CD4-positive, alpha-beta memory T cell (primary cell): ENCODE data around the gene PLK1. TPM values are rescaled to one million over a fixed set of nuclear protein-coding genes. Genes with fewer than 3 reads are reported as not detected.

Experiments
- CTCF ChIA-PET: fragments of 350-600 bp; sonication (Branson Sonifier 250); formaldehyde crosslinking; loops from one replicate; lab custom pipeline; 2021; ENCODE audit warnings: inconsistent platforms; ENCODE audit not compliant: partially characterized antibody; lab: Charles Lee
- POLR2A ChIA-PET: fragments of 350-600 bp; sonication (Branson Sonifier 250); formaldehyde crosslinking; loops from one replicate; lab custom pipeline; 2021; ENCODE audit not compliant: partially characterized antibody; lab: Charles Lee
- DNase-seq, 5 donors: peaks; one replicate each; pipeline versions ENCODE4 v3.0.0 to v3.0.0-alpha.2; 2020 to 2022; ENCODE audit warnings: mixed read lengths in 1 of 5
- H3K27ac ChIP-seq: one replicate; pipeline ENCODE4 v1.7.0; 2013; ENCODE audit warnings: low read depth, low read length
- H3K27me3 ChIP-seq: 2 replicates; pipeline ENCODE4 v1.7.0; 2013; ENCODE audit warnings: mild to moderate bottlenecking, low read length, moderate library complexity; ENCODE audit not compliant: insufficient read depth
- H3K36me3 ChIP-seq: 2 replicates; pipeline ENCODE4 v1.7.0; 2013; ENCODE audit warnings: mild to moderate bottlenecking, low read length, moderate library complexity; ENCODE audit not compliant: insufficient read depth
- H3K4me1 ChIP-seq: 2 replicates; pipeline ENCODE4 v1.7.0; 2013; ENCODE audit warnings: mild to moderate bottlenecking, low read length, moderate library complexity; ENCODE audit not compliant: insufficient read depth
- H3K4me3 ChIP-seq, 2 donors: one replicate each; pipeline ENCODE4 v1.7.0; 2013; ENCODE audit warnings: low read length in 2 of 2, mild to moderate bottlenecking in 1 of 2
- H3K9me3 ChIP-seq, 2 donors: one replicate each; pipeline ENCODE4 v1.7.0; 2013; ENCODE audit warnings: low read length in 2 of 2, control low read depth in 1 of 2; ENCODE audit not compliant: control insufficient read depth in 1 of 2
- H3K27ac Mint-ChIP-seq, 7 donors: one replicate each; pipeline ENCODE4 v1.8.0; 2020 to 2021; ENCODE audit warnings: mixed read lengths in 7 of 7, mild to moderate bottlenecking in 6 of 7, inconsistent platforms in 3 of 7, moderate library complexity in 3 of 7
- H3K27me3 Mint-ChIP-seq, 2 donors: one replicate each; pipeline ENCODE4 v1.8.0; 2020 to 2021; ENCODE audit warnings: mixed read lengths in 2 of 2
- H3K36me3 Mint-ChIP-seq, 2 donors: one replicate each; pipeline ENCODE4 v1.8.0; 2020 to 2021; ENCODE audit warnings: mixed read lengths in 2 of 2, inconsistent platforms in 1 of 2, mild to moderate bottlenecking in 1 of 2
- H3K4me1 Mint-ChIP-seq, 4 donors: one replicate each; pipeline ENCODE4 v1.8.0; 2020 to 2021; ENCODE audit warnings: mixed read lengths in 4 of 4, mild to moderate bottlenecking in 1 of 4
- H3K4me3 Mint-ChIP-seq, 8 donors: one replicate each; pipeline ENCODE4 v1.8.0; 2020 to 2021; ENCODE audit warnings: mixed read lengths in 8 of 8, mild to moderate bottlenecking in 7 of 8, moderate library complexity in 6 of 8, inconsistent platforms in 3 of 8
- H3K9me3 Mint-ChIP-seq, 8 donors: one replicate each; pipeline ENCODE4 v1.8.0; 2020 to 2021; ENCODE audit warnings: mixed read lengths in 8 of 8, mild to moderate bottlenecking in 5 of 8, inconsistent platforms in 3 of 8, moderate library complexity in 1 of 8
- intact Hi-C: fragments of 100-400 bp; cut with micrococcal nuclease; formaldehyde crosslinking; loops from one replicate; pipeline ENCODE4 v1.15.1; 2023
- polyA plus RNA-seq, 2 donors: library from polyadenylated mRNA; unstranded; fragments of 300-500 nt; fragmentation: Illumina TruSeq; gene quantifications; one replicate each; pipeline ENCODE4 v1.2.3, GENCODE V29; 2021
- total RNA-seq, 2 experiments: library from RNA; stranded (reverse); gene quantifications; one replicate each; pipeline ENCODE4 v1.2.3, GENCODE V29; 2021

The PLK1 gene
- total and polyA plus RNA-seq, 4 experiments from 2014 or later: 0.18 to 3.5 (median 3.0) TPM; not detected in 1

DNA sequence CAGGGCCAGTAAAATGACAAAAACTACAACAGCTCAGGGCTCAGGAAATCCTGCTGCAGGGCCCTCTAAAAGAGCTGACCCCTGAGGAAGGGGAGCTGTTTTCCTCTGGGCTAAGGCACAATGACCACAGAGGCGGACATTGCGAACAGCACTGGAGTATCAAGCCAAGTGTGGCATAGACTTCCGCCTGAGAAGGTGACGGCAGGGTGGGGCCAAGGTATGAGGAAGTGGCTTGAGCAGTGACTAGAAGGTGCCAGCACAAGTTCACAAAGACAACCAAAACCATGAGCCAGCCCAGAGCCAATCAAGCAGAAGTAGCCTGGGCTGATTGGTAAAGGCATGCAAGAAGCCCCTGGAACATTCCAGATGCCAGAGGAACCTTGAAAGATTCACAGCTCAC is 20.4 kb downstream of the PLK1 start:
- DNase-seq: peak in 1 of 5 donors; percentile 5
- ChIA-PET POLR2A (no interaction called here), CTCF (no interaction called here)
- H3K9me3 Mint-ChIP-seq: peaks cover 3 to 14% (median 8%) of the 10 kb centered on the region in 8 donors
- Histone ChIP-seq H3K4me3 (no peak overlapping the region), H3K4me1 (peaks cover 5% of the 10 kb centered on the region), H3K9me3 (no peaks in the 10 kb centered on the region), H3K27me3 (no peaks in the 10 kb centered on the region), H3K27ac (no peak overlapping the region), H3K36me3 (no peaks in the 10 kb centered on the region)
- intact Hi-C loops: no loop called here
- H3K36me3 Mint-ChIP-seq: peaks cover 0 to 5% of the 10 kb centered on the region in 2 donors
- peak overlapping the region in 3 of 7 donors; percentile 25 to 33 (median 29) for H3K27ac Mint-ChIP-seq
- H3K4me3 Mint-ChIP-seq: peak overlapping the region in 2 of 8 donors; percentile 10 to 20
- H3K4me1 Mint-ChIP-seq: peaks cover 6 to 11% (median 7%) of the 10 kb centered on the region in 4 donors
- H3K27me3 Mint-ChIP-seq: peaks cover 5 to 6% of the 10 kb centered on the region in 2 donors

DNA sequence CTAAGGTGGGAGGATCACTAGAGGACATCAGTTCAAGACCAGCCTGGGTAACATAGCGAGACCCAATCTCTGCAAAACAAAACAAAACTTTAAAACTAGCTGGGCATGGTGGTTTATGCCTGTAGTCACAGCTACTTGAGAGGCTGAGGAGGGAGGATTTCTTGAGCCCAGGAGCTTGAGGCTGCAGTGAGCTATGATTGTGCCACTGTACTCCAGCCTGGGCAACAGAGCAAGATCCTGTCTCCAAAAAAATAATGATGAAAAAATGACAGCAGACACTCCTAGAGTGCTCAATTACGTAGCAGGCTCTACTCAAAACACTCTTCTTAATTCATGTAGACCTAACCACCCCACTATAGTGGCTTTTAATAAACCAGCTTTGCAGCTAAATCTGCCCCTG is 21.4 kb downstream of the PLK1 start:
- Histone ChIP-seq H3K4me3 (no peak overlapping the region), H3K27ac (no peak overlapping the region), H3K27me3 (no peaks in the 10 kb centered on the region), H3K4me1 (peaks cover 5% of the 10 kb centered on the region), H3K36me3 (no peaks in the 10 kb centered on the region), H3K9me3 (no peaks in the 10 kb centered on the region)
- intact Hi-C loops: no loop called here
- CTCF ChIA-PET: no interaction called here
- Mint-ChIP-seq H3K27ac (no peak overlapping the region), H3K9me3 (peaks cover 3 to 16% (median 8%) of the 10 kb centered on the region in 8 donors), H3K4me1 (peaks cover 5 to 11% (median 6%) of the 10 kb centered on the region in 4 donors), H3K4me3 (no peak overlapping the region), H3K27me3 (peaks cover 6 to 7% of the 10 kb centered on the region in 2 donors), H3K36me3 (peaks cover 0 to 5% of the 10 kb centered on the region in 2 donors)
- POLR2A ChIA-PET: interaction anchor here (0.6 kb wide), 1 partner anchor 105 kb away, joined by 3 read pairs; no protein-coding TSS in a partner anchor
- DNase-seq: no peak

DNA sequence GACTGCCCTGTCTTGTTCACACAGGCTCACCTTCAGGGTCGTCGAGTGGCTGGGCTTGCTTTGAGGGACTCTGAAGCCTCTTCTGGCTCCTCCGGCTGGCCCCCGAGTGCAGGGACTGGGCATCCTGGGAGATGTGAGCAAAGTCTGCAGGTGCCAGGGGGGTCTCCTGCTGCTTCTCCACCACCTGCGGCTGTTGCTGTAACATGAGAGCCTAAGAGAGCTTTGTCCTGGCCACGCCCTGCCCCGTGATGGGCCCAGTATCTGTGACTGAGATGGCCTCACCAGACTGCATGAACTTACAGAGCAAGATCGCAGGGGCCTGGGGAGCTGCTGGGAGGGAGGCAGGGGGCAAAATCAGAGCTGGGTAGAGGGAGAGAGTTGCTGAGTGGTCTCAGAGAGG is 21.8 kb downstream of the PLK1 start:
- Histone ChIP-seq H3K36me3 (no peaks in the 10 kb centered on the region), H3K9me3 (no peaks in the 10 kb centered on the region), H3K27ac (no peak overlapping the region), H3K27me3 (no peaks in the 10 kb centered on the region), H3K4me3 (no peak overlapping the region), H3K4me1 (peaks cover 5% of the 10 kb centered on the region)
- peak overlapping the region in 1 of 7 donors; percentile 30 for H3K27ac Mint-ChIP-seq
- ChIA-PET POLR2A (interaction anchor here (0.6 to 1.0 kb wide), 2 partner anchors 15 to 104 kb away, joined by 3 read pairs; no protein-coding TSS in a partner anchor), CTCF (no interaction called here)
- peaks cover 5 to 11% (median 6%) of the 10 kb centered on the region in 4 donors for H3K4me1 Mint-ChIP-seq
- intact Hi-C loops: no loop called here
- DNase-seq: no peak
- peaks cover 10 to 11% of the 10 kb centered on the region in 2 donors for H3K27me3 Mint-ChIP-seq
- peaks cover 0 to 5% of the 10 kb centered on the region in 2 donors for H3K36me3 Mint-ChIP-seq
- no peak overlapping the region for H3K4me3 Mint-ChIP-seq
- peaks cover 3 to 17% (median 8%) of the 10 kb centered on the region in 8 donors for H3K9me3 Mint-ChIP-seq

DNA sequence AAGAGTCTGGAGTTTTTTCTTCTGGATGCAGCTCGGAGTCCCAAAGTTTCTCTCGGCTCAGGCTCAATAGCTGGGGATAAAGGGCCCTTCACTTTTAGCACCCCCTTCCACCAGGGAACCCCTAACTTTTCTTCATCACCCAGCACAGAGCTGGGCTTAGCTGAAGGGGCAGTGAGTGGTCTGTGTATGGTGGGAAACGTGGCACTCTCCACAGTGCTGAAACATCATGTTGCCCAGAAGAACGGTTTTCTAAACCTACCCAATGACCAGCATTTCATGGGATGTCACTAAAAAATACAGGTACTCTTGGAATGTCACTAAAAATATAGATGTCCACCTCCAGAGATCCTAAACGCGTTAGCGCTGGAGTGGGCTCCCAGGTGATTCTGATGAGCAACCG is 22.4 kb downstream of the PLK1 start:
- CTCF ChIA-PET: no interaction called here

DNA sequence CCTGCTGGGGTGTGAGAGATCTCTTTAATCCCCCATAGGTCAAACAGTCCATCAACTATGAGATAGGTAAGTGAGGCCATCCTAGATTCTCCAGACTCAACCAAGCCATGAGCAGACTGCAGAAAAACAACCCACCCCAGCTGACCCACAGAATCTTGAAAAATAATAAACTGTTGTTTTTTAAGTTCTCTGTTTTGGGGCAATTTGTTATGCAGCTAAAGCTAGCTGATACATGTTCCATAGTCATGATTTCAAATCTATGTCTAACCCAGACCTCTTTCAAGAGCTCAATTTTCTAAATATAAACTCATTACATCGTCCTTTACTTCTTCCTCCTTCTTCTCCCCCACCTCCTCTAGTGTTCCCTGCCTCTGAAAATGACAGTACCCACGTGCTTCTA is 24.3 kb downstream of the PLK1 start:
- peaks cover 5% of the 10 kb centered on the region for H3K4me1 ChIP-seq
- peaks cover 3 to 17% (median 9%) of the 10 kb centered on the region in 8 donors for H3K9me3 Mint-ChIP-seq
- POLR2A ChIA-PET: no interaction called here
- no peak overlapping the region for H3K4me3 Mint-ChIP-seq
- CTCF ChIA-PET: no interaction called here
- H3K36me3 ChIP-seq: no peaks in the 10 kb centered on the region
- no peak overlapping the region for H3K27ac Mint-ChIP-seq
- H3K4me3 ChIP-seq: no peak overlapping the region
- DNase-seq: no peak
- no peaks in the 10 kb centered on the region for H3K9me3 ChIP-seq
- H3K4me1 Mint-ChIP-seq: peaks cover 5 to 11% (median 6%) of the 10 kb centered on the region in 4 donors
- H3K27me3 ChIP-seq: no peaks in the 10 kb centered on the region
- H3K27ac ChIP-seq: no peak overlapping the region
- peaks cover 18% of the 10 kb centered on the region in 2 donors for H3K27me3 Mint-ChIP-seq
- intact Hi-C loops: no loop called here
- peaks cover 0 to 5% of the 10 kb centered on the region in 2 donors for H3K36me3 Mint-ChIP-seq

More for the DNA sequence above, 22.4 kb downstream of the PLK1 start:
- DNase-seq: no peak
- peaks cover 5 to 11% (median 6%) of the 10 kb centered on the region in 4 donors for H3K4me1 Mint-ChIP-seq
- no peaks in the 10 kb centered on the region for H3K27me3 ChIP-seq
- no peak overlapping the region for H3K27ac ChIP-seq
- H3K4me1 ChIP-seq: peaks cover 5% of the 10 kb centered on the region
- peaks cover 14 to 15% of the 10 kb centered on the region in 2 donors for H3K27me3 Mint-ChIP-seq
- POLR2A ChIA-PET: interaction anchor here (1.0 kb wide), 1 partner anchor 16 kb away, joined by 3 read pairs; no protein-coding TSS in a partner anchor
- H3K4me3 ChIP-seq: no peak overlapping the region
- H3K36me3 ChIP-seq: no peaks in the 10 kb centered on the region
- intact Hi-C loops: no loop called here
- no peak overlapping the region for H3K27ac Mint-ChIP-seq
- H3K36me3 Mint-ChIP-seq: peaks cover 0 to 5% of the 10 kb centered on the region in 2 donors
- no peaks in the 10 kb centered on the region for H3K9me3 ChIP-seq
- peaks cover 3 to 17% (median 9%) of the 10 kb centered on the region in 8 donors for H3K9me3 Mint-ChIP-seq
- no peak overlapping the region for H3K4me3 Mint-ChIP-seq

DNA sequence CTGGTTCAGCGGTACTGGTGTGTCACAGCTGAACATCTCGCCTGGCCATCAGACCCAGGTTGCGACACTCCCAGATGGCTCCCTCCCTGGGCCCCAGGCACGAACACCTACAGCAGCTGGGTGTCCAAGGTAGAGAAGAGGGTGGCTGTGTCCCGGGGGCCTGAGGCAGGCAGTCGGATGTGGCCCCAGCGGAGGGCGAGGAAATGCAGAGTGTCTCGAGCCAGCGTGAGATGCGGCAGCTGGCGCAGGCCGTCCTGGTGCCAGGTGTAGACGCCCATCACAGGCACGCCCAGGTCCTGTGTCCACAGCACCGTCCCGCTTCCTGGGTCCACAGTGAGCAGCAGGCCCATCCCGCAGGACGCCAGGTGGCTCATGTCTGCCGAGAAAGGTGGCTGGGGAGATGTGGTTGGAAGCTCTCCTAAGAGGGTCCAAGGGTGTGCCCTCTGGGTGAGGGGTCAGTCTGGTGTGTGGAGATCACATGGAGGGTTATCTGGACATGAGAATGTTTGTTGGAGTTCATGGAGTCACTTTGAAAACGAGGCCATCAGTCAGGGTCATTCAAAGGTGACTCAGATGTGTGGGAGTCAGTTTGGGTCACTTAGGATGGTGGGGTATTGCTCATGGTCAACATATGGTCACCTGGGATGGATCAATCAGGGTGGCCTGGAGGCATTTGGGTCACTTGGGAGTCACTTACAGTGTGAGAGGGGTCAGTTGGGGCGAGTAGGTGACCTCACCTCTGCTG is 26.3 kb downstream of the PLK1 start:
- H3K27me3 ChIP-seq: no peaks in the 10 kb centered on the region
- intact Hi-C loops: no loop called here

DNA sequence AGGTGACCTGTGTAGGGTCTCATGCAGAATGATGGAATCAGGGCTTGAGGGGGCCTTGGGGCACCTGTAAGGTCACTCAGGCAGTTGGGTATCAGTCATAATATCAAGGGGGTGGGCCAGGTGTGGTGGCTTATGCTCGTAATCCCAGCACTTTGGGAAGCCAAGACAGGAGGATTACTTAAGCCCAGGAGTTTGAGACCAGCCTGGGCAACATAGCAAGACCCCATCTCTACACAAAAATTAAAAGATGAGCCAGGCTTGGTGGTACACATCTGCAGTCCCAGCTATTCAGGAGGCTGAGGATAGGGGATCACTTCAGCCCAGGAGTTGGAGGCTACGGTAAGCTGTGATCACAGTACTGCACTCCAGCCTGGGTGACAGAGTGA is 26.8 kb downstream of the PLK1 start:
- Histone ChIP-seq H3K4me1 (no peaks in the 10 kb centered on the region), H3K4me3 (no peak overlapping the region), H3K27me3 (no peaks in the 10 kb centered on the region), H3K36me3 (no peaks in the 10 kb centered on the region), H3K27ac (no peak overlapping the region), H3K9me3 (no peaks in the 10 kb centered on the region)
- peaks cover 2 to 5% of the 10 kb centered on the region in 2 donors for H3K36me3 Mint-ChIP-seq
- CTCF ChIA-PET: no interaction called here
- no peak overlapping the region for H3K27ac Mint-ChIP-seq
- intact Hi-C loops: no loop called here
- POLR2A ChIA-PET: no interaction called here
- peaks cover 25 to 30% of the 10 kb centered on the region in 2 donors for H3K27me3 Mint-ChIP-seq
- DNase-seq: no peak
- H3K4me3 Mint-ChIP-seq: no peak overlapping the region
- peaks cover 5 to 32% (median 20%) of the 10 kb centered on the region in 8 donors for H3K9me3 Mint-ChIP-seq
- H3K4me1 Mint-ChIP-seq: no peaks in the 10 kb centered on the region

More for the DNA sequence above, 26.3 kb downstream of the PLK1 start:
- no peaks in the 10 kb centered on the region for H3K4me1 ChIP-seq
- no peak overlapping the region for H3K4me3 ChIP-seq
- no peak overlapping the region for H3K27ac ChIP-seq
- DNase-seq: no peak
- H3K9me3 ChIP-seq: no peaks in the 10 kb centered on the region
- no peak overlapping the region for H3K4me3 Mint-ChIP-seq
- H3K27me3 Mint-ChIP-seq: peaks cover 21 to 25% of the 10 kb centered on the region in 2 donors
- no peaks in the 10 kb centered on the region for H3K4me1 Mint-ChIP-seq
- POLR2A ChIA-PET: no interaction called here
- CTCF ChIA-PET: no interaction called here
- no peak overlapping the region for H3K27ac Mint-ChIP-seq
- H3K9me3 Mint-ChIP-seq: peaks cover 3 to 26% (median 15%) of the 10 kb centered on the region in 8 donors
- H3K36me3 ChIP-seq: no peaks in the 10 kb centered on the region
- peaks cover 0 to 5% of the 10 kb centered on the region in 2 donors for H3K36me3 Mint-ChIP-seq
